GM19351 (cell line): ENCODE data around the gene ZNF268.
A peak's percentile ranks its signal among the peaks of the same experiment; 100 is the strongest.

Experiments
- ATAC-seq: cut with Tn5 transposase; IDR thresholded peaks from one replicate; pipeline ENCODE4 v1.9.1; 2021; ENCODE audit warnings: mild to moderate bottlenecking, moderate library complexity; ENCODE audit not compliant: unreplicated experiment

ZNF268 gene

DNA sequence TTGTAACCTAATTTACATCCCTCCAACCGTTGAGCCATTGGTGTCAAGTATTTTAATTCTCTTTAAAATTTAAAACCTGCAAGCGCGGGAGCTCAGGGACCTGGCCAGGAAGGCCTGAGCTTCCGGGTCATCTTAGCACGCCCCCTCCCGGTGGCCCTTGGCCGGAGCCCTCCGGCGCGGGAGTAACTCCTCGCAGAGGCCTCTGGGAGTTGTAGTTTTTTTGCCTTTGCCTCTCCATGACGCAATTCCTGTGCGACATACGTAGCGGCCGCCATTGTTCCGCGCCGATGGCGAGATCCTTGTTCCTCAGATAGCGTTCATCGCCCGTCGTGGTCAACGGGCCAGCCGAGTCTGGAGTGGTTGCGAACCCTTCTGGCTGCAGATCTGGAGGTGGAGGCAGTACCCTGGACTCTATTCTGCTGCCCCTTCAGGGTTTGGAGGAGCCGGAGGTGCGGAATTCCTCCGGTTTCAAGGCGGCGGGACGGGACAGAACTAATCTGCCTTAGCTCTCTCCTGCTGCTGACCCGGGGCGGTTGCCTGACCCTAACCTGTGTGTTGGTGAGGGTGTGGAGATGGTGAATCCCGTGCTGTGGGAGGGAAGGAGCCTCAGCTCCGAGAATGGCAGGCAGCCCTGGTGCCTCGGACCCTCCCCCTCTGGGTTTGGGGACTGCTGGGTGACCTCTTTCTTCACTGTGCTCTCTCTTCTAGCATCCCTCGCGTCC, at the start of gene ZNF268:
Gene ZNF268 (plus strand): TSS at position 258 of the 722 bp plus-strand sequence. CDS start 503 bp downstream, outside the sequence.
- peak; percentile 98 for ATAC-seq

DNA sequence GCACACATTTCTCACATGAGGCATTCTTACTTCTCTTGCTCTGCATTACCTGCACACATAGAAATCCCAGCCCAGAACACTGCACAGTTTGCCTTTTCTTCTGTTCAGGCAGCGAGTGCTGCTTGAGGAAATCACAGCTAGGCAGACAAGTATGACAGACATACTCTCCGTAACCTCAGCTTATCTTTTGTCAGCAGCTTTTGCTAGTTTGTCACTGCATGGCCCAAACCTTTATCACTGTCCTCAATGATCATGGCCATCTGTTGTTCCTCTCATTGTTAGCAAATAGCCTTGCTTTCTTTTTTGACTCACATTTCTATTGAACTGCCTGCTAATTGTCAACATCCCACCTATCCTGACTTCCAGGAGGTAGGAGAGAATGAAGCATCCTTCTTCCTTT, 45.5 kb upstream of the ZNF268 start:
- ATAC-seq, result no peak

DNA sequence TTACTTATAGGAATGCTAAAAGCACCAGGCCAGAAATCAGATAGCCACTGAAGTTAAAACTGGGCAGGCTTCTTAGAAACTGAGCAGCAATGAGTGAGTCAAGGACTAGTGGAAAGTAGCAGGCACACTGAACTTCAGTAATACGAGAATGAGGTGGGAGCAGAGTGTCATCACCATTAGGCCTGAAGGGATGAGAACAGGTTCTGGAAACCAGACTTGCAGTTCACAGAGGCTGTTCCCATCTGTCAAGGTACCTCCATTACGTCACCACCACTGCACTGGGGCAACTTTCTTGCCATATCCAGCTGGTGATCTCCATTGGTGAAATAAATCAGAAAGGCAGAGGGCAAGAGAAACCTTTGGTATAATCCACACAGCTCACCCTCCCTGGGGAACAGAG, 35.3 kb upstream of the ZNF268 start:
- no peak for ATAC-seq

DNA sequence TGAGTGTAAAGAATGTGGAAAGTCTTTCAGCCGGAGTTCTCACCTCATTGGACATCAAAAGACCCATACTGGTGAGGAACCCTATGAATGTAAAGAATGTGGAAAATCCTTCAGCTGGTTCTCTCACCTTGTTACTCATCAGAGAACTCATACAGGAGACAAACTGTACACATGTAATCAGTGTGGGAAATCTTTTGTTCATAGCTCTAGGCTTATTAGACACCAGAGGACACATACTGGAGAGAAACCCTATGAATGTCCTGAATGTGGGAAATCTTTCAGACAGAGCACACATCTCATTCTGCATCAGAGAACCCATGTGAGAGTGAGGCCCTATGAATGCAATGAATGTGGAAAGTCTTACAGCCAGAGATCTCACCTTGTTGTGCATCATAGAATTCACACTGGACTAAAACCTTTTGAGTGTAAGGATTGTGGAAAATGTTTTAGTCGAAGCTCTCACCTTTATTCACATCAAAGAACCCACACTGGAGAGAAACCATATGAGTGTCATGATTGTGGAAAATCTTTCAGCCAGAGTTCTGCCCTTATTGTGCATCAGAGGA, 25.1 kb upstream of the ZNF268 start:
- no peak for ATAC-seq

DNA sequence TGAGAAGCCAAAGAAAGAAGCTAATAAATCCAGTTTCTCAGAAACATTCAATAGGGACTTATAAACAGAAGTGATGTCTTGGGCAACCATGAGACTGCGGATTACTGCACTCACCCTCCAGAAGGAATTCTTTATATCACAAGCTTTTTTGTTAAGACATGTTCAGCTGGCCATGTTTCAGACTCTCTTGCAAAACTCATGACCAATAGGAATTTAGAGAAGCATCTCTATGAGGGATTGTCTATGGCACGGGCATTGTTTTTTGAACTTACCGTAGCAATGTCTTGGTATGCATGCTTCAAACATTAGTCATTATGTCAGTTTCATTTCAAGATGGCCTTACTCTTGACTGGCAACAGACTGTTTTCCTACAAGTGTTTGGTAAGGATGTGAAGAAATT, 15.5 kb upstream of the ZNF268 start:
- no peak for ATAC-seq

DNA sequence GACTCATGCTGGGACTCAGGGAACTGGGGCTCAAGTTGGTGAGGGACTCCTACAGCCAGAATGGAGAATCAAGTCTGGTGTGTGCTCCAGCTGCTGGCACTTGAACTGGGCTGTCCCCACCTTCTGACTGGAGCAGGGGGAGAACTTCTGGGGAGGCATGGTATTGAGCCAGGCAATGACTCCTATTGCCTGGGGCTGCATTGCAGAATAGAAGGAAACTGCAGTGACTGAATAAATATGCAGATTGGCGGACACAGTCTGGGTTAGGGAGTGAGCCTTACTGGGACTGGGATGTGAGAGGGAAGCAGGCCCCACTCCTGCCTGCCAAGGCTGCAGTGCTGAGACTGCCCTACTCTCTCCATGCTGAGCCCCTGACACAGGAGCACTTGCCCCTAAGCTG, 8.8 kb upstream of the ZNF268 start:
- ATAC-seq, result no peak

DNA sequence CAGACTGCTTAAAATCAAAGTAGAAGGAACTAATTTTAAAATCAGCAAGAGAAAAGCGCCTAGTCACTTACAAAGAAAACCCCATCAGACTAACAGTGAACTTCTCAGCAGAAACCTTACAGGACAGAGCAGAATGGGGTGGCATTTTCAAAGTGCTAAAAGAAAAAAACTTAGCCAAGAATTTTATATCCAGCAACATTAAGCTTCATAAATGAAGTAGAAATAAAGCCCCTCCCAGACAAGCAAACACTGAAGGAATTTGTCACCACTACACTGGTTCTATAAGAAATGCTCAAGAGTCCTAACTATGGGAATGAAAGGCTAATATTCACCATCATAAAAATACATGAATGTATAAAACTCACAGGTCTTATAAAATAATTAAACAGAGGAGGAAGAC, 6.4 kb upstream of the ZNF268 start:
- ATAC-seq, result no peak

DNA sequence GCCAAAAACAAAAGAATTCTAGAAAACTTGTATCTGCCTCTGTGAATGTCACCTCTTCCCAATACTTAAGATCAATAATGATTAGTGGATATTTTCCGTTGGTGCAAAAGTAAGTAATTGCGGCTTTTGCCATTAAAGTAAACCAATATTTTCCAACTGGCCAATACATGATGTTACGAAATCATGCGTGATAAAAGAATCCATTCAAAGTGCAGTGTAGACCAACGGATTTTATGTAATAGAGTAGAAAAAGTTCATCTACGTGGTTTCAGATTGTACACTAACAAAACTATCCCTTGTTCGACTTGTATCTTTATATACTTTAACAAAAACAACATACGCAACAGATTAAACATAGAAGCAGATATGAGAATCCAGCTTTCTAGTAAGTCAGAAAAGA, 626 bp upstream of the ZNF268 start:
- no peak for ATAC-seq

DNA sequence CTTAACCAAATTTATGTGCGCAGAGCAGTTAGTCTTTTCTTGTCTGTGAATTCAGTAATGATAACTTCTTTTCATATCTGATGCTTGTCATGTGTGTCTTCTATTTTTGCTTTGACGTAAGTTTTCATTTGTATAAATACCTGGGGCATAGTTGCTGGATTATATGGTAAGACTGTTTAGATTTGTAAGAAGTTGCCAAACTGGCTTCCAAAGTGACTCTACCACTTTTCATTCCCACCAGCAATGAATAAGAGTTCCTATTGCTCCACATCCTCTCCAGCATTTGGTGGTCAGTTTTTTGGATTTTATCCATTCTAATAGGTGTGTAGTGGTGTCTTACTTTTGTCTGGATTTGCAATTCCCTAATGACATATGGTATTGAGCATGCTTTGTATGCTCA, 8.9 kb downstream of the ZNF268 start:
- ATAC-seq, result no peak

DNA sequence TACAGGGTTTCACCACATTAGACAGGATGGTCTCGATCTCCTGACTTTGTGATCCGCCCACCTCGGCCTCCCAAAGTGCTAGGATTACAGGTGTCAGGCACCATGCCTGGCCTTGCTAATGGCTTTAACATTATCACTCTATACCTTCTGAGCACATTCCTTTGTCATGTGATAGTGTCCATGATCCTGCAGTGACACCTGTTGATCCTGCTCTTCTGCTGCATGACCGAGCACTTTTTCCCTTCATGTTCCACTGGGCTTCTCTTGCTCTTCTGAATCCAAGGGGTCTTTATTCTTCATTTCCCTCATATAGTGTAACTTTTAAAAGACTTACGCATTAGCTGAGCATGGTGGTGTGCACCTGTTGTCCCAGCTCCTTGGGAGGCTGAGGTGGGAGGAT, 11.6 kb downstream of the ZNF268 start:
- no peak for ATAC-seq

DNA sequence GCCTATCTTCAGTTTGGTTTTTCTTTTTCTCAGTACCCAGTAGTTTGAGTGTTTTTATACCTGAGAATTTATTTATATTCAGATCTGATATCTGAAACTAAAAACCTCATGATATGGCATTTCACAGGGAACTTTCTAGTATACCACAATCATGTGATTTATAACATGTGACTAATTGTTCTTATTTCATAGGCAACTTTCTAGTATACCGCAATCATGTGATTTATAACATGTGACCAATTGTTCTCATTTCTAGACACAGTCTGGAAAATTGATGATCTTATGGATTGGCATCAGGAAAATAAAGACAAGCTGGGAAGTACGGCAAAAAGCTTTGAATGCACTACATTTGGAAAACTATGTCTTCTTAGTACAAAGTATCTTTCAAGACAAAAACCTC, 20.6 kb downstream of the ZNF268 start:
- ATAC-seq, result no peak

DNA sequence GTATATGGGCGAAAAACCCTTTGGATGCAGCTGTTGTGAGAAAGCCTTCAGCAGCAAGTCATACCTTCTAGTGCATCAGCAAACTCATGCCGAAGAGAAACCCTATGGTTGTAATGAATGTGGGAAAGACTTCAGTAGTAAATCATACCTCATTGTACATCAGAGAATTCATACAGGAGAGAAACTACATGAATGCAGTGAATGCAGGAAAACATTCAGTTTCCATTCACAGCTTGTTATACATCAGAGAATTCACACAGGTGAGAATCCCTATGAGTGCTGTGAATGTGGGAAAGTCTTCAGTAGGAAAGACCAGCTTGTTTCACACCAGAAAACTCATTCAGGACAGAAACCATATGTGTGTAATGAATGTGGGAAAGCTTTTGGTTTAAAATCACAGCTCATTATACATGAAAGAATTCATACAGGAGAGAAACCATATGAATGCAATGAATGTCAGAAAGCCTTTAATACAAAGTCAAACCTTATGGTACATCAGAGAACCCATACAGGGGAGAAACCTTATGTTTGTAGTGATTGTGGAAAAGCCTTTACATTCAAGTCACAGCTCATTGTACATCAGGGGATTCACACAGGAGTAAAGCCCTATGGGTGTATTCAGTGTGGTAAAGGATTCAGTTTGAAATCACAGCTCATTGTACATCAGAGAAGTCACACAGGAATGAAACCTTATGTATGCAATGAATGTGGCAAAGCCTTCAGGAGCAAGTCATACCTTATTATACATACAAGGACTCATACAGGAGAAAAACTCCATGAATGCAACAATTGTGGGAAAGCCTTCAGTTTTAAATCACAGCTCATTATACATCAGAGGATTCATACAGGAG, 21.4 kb downstream of the ZNF268 start:
- ATAC-seq, result no peak

DNA sequence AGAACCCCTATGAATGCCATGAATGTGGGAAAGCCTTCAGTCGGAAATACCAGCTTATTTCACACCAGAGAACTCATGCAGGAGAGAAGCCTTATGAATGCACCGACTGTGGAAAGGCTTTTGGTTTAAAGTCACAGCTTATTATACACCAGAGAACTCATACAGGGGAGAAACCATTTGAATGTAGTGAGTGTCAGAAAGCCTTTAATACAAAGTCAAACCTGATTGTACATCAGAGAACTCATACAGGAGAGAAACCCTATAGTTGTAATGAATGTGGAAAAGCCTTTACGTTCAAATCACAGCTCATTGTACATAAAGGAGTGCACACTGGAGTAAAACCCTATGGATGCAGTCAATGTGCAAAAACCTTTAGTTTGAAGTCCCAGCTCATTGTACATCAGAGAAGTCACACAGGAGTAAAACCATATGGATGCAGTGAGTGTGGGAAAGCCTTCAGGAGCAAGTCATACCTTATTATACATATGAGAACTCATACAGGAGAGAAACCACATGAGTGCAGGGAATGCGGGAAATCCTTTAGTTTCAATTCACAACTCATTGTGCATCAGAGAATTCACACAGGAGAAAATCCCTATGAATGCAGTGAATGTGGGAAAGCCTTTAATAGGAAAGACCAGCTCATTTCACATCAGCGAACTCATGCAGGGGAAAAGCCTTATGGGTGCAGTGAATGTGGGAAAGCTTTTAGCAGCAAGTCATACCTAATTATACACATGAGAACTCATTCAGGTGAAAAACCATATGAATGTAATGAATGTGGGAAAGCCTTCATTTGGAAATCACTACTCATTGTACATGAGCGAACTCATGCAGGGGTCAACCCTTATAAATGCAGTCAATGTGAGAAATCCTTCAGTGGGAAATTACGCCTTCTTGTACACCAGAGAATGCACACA, 22.3 kb downstream of the ZNF268 start:
- no peak for ATAC-seq

DNA sequence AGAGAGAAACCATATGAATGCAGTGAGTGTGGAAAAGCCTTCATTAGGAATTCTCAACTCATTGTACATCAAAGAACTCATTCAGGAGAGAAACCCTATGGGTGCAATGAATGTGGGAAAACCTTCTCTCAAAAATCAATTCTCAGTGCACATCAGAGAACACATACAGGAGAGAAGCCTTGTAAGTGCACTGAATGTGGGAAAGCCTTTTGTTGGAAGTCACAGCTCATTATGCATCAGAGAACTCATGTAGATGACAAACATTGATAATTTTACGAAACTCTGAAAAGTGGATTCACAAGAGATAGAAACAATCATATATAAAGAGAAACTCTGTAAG, 22.9 kb downstream of the ZNF268 start:
- ATAC-seq, result no peak

DNA sequence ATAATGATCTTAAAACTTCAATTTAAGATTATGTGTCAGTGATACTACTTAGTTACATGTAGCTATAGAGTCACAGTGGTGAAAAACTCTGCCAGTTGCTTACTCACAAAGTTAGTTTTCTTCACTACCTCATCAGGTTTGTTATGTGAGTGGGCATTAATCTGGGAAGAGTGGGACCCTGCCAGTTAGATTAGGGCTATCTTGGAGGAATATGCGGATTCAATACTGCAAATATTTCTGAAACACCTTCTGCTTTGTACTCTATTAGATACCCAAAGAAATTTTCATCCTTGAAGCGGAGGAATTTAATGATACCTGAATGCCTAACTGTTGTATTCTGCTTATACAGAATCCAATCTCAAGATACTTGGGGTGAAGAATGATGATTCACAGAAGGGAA, 25.1 kb downstream of the ZNF268 start:
- ATAC-seq, result no peak

DNA sequence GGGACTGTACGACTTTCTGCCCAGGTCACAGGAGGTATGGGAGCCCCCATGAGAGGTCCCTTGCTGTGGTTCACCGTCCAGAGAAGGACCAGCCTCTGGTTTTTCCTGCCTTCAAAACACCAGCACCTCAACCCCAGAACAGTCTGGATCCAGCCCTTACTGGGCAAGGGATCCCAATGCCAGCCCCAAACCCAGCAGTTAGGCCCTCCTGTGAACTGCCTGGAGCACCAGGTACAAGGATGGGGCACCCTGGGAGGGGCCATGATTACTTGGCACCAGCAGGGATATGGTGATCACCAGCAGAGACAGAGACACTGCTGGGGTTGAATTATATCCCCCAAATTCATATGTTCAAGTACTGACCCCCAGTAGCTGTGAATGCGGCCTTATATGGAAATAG, 34.4 kb downstream of the ZNF268 start:
- no peak for ATAC-seq

DNA sequence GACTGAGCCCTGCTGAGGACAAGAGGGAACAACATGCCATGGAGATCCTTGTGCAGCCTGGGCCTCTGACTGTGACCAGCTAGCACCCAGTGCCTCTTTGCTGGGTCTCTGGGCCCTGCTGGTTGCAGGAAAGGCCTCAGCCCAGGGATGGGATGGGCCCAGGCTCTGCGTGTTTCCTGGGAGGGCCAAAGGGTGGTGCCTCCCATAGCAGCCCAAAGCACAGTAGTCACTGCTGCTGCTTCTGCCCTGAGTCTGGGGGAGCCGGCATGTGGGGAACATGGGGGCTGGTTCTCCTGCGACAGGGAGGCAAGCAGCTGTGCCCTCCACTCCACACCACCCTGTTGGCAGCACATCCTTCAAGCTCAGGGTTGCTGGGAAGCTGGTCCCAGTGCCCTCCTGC, 35.9 kb downstream of the ZNF268 start:
- ATAC-seq, result no peak

DNA sequence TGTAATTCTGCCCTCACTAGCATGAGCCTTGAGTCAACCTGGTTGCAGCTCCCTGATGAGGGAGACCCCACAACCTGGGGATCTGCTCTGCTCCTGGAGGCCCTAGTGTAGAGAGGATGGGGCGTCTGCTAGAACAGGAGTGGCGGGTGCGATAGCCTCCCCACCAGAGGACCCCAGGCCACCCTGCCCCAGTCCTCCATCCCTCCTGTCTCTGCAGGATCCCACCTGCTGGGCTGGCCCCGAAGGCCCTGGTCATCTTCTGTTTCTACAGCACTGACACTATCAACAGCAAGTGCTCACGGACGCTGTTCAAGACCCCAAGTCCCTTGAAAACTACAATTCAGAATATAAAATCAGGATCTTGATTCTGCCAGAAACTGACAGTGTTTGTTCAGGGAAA, 39.2 kb downstream of the ZNF268 start:
- ATAC-seq, result no peak

DNA sequence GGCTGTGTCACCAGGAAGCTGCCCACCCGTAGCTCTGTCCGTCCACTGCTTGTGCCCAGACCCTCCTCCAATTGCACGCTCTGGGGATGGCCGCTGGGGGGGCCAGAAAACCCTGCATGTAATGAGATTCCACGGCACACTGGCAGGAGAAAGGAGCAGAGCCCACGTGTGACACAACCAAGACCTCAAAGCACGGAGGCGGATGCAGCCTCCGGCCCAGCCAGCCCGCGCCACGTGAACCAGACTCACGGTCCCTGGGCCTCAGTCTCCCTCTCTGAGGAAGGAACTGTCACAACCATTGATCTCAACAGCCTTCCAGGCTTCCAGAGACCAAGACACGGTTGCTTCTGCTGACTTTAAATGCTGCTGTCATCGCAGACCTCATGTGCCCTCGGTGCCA, 39.9 kb downstream of the ZNF268 start:
- ATAC-seq, result no peak

DNA sequence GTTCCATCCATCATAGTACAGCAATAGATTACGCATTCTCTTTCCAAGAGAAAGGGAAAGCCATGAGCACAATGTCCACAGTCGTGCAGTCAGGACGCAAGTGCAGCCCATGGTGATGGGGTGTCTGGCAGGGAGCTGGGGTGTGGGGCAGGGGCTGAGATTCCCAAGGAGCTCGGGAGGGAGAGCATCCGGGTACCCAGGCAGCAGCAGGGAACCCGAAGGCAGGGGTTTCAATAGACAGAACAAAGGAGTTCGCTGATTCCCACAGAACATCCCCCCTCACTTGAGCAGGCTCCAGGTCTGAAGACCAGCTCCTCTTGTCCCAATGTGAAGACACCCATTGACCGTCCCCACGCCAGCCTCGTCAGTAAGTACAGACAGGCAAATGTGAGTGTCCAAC, 40.9 kb downstream of the ZNF268 start:
- no peak for ATAC-seq

DNA sequence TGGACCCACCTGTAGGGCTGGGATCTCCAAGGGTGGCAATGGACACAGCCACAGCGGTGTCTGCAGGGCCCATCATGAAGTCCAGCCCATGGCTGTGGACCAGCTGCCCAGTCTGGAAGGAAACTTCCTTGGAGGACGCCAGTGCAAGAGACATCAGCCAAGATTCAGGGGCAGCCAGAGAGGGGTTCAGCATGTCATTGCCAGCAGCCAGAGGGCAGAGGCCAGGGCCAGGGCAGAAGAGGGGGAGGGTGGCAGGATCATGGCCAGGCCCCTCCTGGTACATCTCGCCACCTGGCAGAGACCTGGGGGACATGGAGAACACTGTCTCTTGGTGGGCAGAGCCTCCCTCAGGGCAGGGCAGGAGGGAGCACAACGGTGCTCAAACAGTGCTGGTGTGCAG, 44.2 kb downstream of the ZNF268 start:
- ATAC-seq, result no peak
